Activated CD4-positive, alpha-beta T cell treated with anti-CD3 and anti-CD28 coated beads, Interleukin-2, amount 10 ng/mL, durations not matched to agents 7 days and 5 days (primary cell): Measurements from ENCODE around the gene LACC1. TPM values are rescaled to one million over a fixed set of nuclear protein-coding genes. Genes with fewer than 3 reads are reported as not detected.

ENCODE experiments used
- CTCF ChIA-PET: fragments of 350-600 bp; sonication (Branson Sonifier 250); formaldehyde crosslinking; loops from one replicate; lab custom pipeline; 2021; ENCODE audit warnings: antibody characterized with exemption; lab: Charles Lee
- POLR2A ChIA-PET: fragments of 350-600 bp; sonication (Branson Sonifier 250); formaldehyde crosslinking; loops from one replicate; lab custom pipeline; 2021; ENCODE audit warnings: antibody characterized with exemption; lab: Charles Lee
- DNase-seq: peaks from one replicate; pipeline ENCODE4 v3.0.0-alpha.2; 2020
- H3K27ac Mint-ChIP-seq: one replicate; pipeline ENCODE4 v1.8.0; 2021; ENCODE audit warnings: mild to moderate bottlenecking, moderate library complexity, mixed read lengths
- H3K27me3 Mint-ChIP-seq: one replicate; pipeline ENCODE4 v1.8.0; 2021; ENCODE audit warnings: mixed read lengths
- H3K36me3 Mint-ChIP-seq: one replicate; pipeline ENCODE4 v1.8.0; 2021; ENCODE audit warnings: low read depth, mixed read lengths
- H3K4me1 Mint-ChIP-seq: one replicate; pipeline ENCODE4 v1.8.0; 2021; ENCODE audit warnings: mixed read lengths
- H3K4me3 Mint-ChIP-seq: one replicate; pipeline ENCODE4 v1.8.0; 2021; ENCODE audit warnings: mild to moderate bottlenecking, moderate library complexity, mixed read lengths
- H3K9me3 Mint-ChIP-seq: one replicate; pipeline ENCODE4 v1.8.0; 2021; ENCODE audit warnings: mixed read lengths
- total RNA-seq, 2 experiments: library from RNA; stranded (reverse); gene quantifications; one replicate each; pipeline ENCODE4 v1.2.3, GENCODE V29; 2021

Gene LACC1
- 1 to 10 TPM; 1.7 to 2.2 TPM for total RNA-seq

DNA sequence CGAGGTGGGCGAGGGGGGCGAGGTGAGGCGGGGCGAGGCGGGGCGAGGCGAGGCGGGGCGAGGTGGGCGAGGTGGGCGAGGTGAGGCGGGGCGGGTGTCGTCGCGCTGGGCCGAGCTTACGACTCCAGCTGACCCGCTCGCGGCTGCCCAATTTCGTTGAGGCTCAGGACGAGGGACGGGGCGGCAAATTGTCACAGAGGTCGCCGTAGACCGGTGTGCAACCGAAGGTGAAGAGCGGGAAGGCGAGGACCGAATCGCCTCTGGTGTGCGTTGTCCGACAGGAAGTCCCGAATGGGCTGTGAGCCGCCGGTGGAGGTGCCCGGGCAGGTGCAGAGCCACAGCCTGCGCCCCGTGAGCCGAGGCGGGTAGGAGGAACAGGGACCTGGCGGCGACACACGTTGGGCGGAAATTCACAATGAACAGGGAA, at the start of gene LACC1:
LACC1 (plus strand) TSS at position 150 of the 427 bp plus-strand sequence. CDS start 1,082 bp downstream, outside the sequence.
- H3K4me3 Mint-ChIP-seq: peak within 1 kb of the TSS; percentile 79
- H3K4me1 Mint-ChIP-seq: peaks cover 14% of the 10 kb centered on the region
- no peaks in the 10 kb centered on the region for H3K9me3 Mint-ChIP-seq
- H3K36me3 Mint-ChIP-seq: no peaks in the 10 kb centered on the region
- peak; percentile 35 for DNase-seq
- H3K27ac Mint-ChIP-seq: peak within 1 kb of the TSS; percentile 86
- ChIA-PET POLR2A (no interaction called here), CTCF (interaction anchor here (0.6 kb wide), 1 partner anchor 401 kb away, joined by 3 read pairs; no protein-coding TSS in a partner anchor)
- peaks cover 14% of the 10 kb centered on the region for H3K27me3 Mint-ChIP-seq

DNA sequence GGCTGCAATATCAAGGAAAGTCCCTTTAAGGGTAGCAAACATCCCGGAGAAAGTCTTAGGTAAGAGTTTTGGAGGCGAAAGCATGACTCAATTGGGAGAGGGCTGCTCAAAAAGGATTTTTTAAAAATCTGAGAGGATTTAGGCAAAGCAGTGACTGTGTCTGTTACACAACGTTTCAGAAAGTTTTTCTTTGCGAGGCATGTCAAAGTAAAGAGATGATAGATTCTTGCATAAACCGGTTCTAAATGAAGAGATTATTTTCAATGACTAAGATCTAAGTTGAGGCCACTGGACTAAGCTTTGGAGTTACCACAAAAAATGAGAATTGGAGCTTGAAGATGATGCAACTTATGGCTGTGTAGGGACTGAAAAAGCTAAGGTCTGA, 49.2 kb upstream of the LACC1 start:
- H3K27ac Mint-ChIP-seq: no peak overlapping the region
- no peak overlapping the region for H3K4me3 Mint-ChIP-seq
- ChIA-PET POLR2A (no interaction called here), CTCF (no interaction called here)
- no peaks in the 10 kb centered on the region for H3K9me3 Mint-ChIP-seq
- H3K4me1 Mint-ChIP-seq: no peaks in the 10 kb centered on the region
- no peaks in the 10 kb centered on the region for H3K36me3 Mint-ChIP-seq
- H3K27me3 Mint-ChIP-seq: peaks cover 22% of the 10 kb centered on the region
- DNase-seq: no peak

DNA sequence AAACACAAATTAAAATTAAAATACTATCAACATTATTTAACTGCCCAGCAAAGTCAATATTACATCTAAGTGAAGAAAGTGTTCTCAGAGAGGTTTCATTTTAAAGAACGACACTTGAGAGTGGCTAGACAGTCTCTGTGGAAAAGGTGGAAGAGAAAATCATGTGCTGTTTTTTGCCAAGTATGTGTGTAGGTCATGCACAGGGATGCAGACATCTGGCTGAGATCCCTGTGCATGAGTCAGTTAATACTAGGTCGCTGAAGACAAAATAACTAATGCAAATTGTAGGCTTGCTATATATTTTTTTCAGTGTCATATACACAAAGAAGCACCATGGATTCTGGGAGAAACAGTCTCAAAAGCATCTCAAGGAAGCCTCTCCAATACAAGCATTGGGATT, 48.6 kb upstream of the LACC1 start:
- DNase-seq: no peak
- CTCF ChIA-PET: no interaction called here
- POLR2A ChIA-PET: no interaction called here
- H3K27me3 Mint-ChIP-seq: peaks cover 22% of the 10 kb centered on the region
- no peak overlapping the region for H3K4me3 Mint-ChIP-seq
- no peak overlapping the region for H3K27ac Mint-ChIP-seq
- no peaks in the 10 kb centered on the region for H3K4me1 Mint-ChIP-seq
- no peaks in the 10 kb centered on the region for H3K36me3 Mint-ChIP-seq
- H3K9me3 Mint-ChIP-seq: no peaks in the 10 kb centered on the region

DNA sequence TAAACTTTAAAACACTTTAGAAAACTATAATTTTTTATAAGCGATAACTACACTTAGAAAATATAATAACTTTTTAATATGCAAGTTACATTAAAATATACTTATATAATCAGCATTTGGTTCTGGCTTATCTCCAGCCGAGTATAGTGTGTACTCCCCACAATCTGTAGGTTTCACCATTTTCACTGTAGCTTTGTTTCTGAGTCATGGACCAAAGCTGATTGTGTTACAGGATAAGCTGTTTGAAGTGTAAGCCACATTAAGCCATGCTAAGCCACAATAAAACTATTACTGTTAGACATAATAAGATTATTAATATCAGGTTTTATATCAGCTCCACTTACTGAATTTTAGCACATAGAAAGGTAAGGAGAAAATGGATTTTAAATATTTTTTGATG, 44.0 kb upstream of the LACC1 start:
- CTCF ChIA-PET: no interaction called here
- Mint-ChIP-seq H3K27ac (no peak overlapping the region), H3K4me3 (no peak overlapping the region), H3K9me3 (no peaks in the 10 kb centered on the region), H3K27me3 (peaks cover 7% of the 10 kb centered on the region), H3K4me1 (no peaks in the 10 kb centered on the region), H3K36me3 (no peaks in the 10 kb centered on the region)
- no peak for DNase-seq
- POLR2A ChIA-PET: no interaction called here

DNA sequence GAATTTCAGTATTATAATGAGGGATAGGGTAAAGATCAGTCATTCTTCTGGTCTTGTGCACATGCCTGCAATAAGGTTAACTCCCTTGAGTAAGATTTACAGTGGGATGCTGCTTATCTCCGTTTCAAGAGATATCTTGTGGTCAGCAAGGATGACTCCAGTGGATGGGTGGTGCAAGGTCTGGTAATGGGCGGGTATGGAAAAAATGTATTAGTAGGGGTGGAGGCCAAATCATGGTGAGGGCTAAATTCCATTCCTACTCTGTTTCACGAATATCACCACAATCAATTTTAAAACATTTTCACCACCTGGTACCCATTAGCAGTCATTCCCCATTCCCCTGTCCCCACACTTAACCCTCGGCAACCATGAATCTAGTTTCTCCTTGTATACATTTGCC, 40.8 kb upstream of the LACC1 start:
- ChIA-PET POLR2A (no interaction called here), CTCF (no interaction called here)
- Mint-ChIP-seq H3K27me3 (peaks cover 6% of the 10 kb centered on the region), H3K36me3 (no peaks in the 10 kb centered on the region), H3K4me1 (no peaks in the 10 kb centered on the region), H3K9me3 (no peaks in the 10 kb centered on the region), H3K4me3 (no peak overlapping the region), H3K27ac (no peak overlapping the region)
- DNase-seq: no peak

DNA sequence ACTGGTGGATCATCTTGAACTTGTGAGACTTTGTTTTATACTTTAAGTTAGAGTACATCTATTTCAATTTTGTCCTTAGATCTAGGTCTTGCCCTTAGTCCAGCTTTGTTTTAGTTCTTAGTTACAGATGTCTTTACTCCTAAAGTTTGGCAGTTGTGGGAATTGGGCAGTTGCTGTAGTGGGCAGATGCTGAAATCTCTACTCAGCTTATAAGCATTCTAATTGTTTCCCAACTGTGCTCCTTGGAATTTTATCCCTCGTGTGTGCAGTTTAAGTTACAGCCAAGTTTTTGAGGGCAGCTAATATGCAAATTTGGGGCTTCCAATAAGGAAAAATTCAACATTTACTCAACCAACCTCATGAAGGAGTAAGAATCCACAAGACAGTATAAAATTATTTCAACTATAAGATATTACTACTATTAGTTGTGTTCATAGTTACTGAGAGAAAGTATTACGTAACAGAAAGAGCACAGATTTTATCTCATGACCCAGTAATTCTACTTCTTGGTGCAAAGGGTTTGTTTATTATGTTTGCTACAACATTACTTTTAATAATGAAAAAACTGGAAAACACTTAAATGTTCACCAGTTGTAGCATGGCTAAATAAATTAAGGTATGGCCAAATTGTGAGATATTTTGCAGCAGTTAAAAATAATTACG, 33.1 kb upstream of the LACC1 start:
- H3K36me3 Mint-ChIP-seq: no peaks in the 10 kb centered on the region
- H3K4me1 Mint-ChIP-seq: no peaks in the 10 kb centered on the region
- POLR2A ChIA-PET: no interaction called here
- peaks cover 15% of the 10 kb centered on the region for H3K27me3 Mint-ChIP-seq
- no peak overlapping the region for H3K27ac Mint-ChIP-seq
- CTCF ChIA-PET: no interaction called here
- H3K9me3 Mint-ChIP-seq: peaks cover 22% of the 10 kb centered on the region
- no peak for DNase-seq
- no peak overlapping the region for H3K4me3 Mint-ChIP-seq

DNA sequence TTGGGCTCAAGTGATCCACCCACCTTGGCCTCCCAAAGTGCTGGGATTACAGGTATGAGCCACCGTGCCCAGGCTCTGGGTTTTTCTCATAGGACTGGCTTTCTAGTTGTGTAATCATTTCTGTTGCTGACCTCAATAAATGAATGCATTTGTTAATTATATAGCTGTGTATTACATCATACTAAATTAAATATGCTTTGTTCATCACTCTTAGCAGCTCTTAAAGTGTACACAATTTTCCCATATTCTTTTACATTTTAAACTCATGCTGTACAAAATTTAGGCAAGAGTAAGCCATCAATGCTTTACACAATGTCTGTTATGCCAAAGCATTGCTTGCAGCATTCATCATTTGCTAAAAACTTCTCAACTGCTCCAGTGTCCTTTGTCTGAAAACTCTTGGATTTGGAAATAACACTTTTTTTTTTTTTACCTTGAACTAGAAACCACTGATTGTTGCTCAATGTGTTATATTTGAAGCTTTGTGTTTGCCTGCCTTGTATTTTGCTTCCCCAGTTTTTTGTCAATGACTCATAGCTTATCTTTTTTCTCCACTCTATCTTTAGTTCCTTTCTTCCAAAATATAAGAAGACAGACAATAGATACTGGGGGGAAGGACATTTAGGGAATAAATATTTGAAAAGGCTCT, 31.6 kb upstream of the LACC1 start:
- POLR2A ChIA-PET: no interaction called here
- no peaks in the 10 kb centered on the region for H3K36me3 Mint-ChIP-seq
- H3K4me3 Mint-ChIP-seq: no peak overlapping the region
- H3K4me1 Mint-ChIP-seq: no peaks in the 10 kb centered on the region
- peaks cover 15% of the 10 kb centered on the region for H3K27me3 Mint-ChIP-seq
- CTCF ChIA-PET: no interaction called here
- H3K9me3 Mint-ChIP-seq: peaks cover 36% of the 10 kb centered on the region
- no peak overlapping the region for H3K27ac Mint-ChIP-seq
- no peak for DNase-seq

DNA sequence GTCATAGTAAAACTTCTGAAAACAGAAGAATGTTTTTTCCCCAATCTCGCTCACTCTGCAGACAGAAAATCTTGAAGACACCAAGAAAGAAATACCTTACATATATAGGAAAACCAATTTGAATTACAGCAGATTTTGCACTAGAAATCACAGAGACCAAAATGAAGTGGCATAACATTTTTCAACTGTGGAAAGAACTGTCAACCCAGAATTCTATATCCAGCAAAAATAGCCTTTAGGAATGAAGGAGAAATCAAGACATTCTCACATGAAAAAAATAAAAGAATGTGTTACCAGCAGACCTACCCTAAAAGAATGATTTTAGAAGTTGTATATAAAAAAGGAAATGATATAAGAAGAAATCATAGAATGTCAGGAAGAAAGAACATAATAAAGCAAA, 28.8 kb upstream of the LACC1 start:
- Mint-ChIP-seq H3K4me3 (no peak overlapping the region), H3K36me3 (no peaks in the 10 kb centered on the region), H3K27ac (no peak overlapping the region), H3K9me3 (peaks cover 47% of the 10 kb centered on the region), H3K27me3 (peaks cover 8% of the 10 kb centered on the region), H3K4me1 (no peaks in the 10 kb centered on the region)
- ChIA-PET POLR2A (no interaction called here), CTCF (no interaction called here)
- no peak for DNase-seq

DNA sequence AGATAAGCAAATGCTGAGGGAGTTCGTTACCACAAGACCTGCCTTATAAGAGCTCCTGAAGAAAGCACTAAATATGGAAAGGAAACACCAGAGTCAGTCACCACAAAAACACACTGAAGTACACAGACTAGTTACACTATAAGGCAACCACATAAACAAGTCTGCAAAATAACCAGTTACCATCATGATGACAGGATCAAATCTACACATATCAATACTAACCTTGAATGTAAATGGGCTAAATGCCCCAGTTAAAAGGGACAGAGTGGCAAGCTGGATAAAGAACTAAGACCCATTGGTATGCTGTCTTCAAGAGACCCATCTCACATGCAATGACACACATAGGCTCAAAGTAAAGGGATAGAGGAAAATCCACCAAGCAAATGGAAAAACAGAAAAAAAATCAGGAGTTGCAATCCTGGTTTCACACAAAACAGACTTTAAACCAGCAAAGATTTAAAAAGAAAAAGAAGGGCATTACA, 26.7 kb upstream of the LACC1 start:
- Mint-ChIP-seq H3K4me1 (no peaks in the 10 kb centered on the region), H3K27me3 (peaks cover 5% of the 10 kb centered on the region), H3K36me3 (no peaks in the 10 kb centered on the region), H3K27ac (no peak overlapping the region), H3K4me3 (no peak overlapping the region), H3K9me3 (peaks cover 47% of the 10 kb centered on the region)
- POLR2A ChIA-PET: no interaction called here
- CTCF ChIA-PET: interaction anchor here (1.1 kb wide), 1 partner anchor 11 kb away, joined by 3 read pairs; no protein-coding TSS in a partner anchor
- DNase-seq: no peak

DNA sequence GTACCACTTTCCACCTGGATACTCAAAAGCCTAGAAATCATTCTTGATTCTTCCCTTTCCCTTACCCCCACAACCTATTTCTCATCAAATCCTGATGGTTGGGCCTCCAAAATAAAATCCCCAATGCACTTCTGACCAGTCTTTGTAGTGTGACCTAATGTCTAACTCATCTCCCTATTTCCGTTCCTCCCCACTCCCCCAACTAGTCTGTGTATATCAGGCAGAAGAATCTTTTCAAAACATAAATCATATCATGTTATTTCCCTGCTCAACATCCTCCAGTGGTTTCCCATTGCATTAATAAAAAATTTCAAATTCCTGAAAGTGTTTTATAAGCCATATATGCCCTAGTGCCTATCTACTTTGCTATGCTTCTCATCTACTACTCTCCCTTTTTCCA, 17.8 kb upstream of the LACC1 start:
- Mint-ChIP-seq H3K9me3 (no peaks in the 10 kb centered on the region), H3K4me1 (no peaks in the 10 kb centered on the region), H3K27ac (no peak overlapping the region), H3K27me3 (peaks cover 3% of the 10 kb centered on the region), H3K4me3 (no peak overlapping the region), H3K36me3 (no peaks in the 10 kb centered on the region)
- CTCF ChIA-PET: no interaction called here
- POLR2A ChIA-PET: no interaction called here
- no peak for DNase-seq

DNA sequence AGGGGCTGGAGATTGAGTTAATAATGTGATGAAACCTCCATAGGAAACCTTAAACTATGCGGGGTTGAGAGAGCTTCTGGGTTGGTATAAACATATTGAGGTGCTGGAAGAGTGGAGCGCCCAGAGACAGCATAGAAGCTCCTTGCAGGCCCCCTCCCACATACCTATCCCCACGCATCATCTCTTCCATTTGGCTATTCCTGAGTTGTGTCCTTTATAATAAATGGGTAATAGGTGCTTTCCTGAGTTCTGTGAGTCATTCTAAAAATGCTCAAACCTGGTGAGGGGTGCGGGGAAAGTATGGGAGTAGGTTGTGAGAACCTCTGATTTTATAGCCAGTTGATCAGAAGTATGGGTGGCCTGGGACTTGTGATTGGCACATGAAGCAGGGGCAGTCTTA, 14.8 kb upstream of the LACC1 start:
- POLR2A ChIA-PET: no interaction called here
- Mint-ChIP-seq H3K27ac (no peak overlapping the region), H3K4me3 (no peak overlapping the region), H3K36me3 (no peaks in the 10 kb centered on the region), H3K27me3 (peaks cover 3% of the 10 kb centered on the region), H3K4me1 (no peaks in the 10 kb centered on the region), H3K9me3 (no peaks in the 10 kb centered on the region)
- no peak for DNase-seq
- CTCF ChIA-PET: no interaction called here

DNA sequence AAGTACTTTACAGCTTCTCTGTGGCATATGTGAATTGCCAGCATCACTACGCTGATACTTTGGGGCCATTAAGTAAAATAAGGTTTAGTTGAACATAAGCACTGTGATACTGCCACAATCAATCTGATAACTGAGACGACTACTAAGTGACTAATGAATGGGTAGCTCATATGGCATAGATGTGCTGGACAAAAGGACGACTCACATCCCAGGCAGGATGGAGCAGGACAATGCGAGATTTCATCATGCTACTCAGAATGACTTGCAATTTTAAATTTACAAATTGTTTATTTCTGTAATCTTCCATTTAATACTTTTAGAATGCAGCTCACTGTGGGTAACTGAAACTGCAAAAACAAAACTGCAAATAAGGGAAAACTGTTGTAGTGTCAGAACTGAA, 13.8 kb upstream of the LACC1 start:
- Mint-ChIP-seq H3K4me3 (no peak overlapping the region), H3K27ac (no peak overlapping the region), H3K36me3 (no peaks in the 10 kb centered on the region), H3K9me3 (no peaks in the 10 kb centered on the region), H3K4me1 (no peaks in the 10 kb centered on the region), H3K27me3 (peaks cover 3% of the 10 kb centered on the region)
- ChIA-PET CTCF (no interaction called here), POLR2A (no interaction called here)
- no peak for DNase-seq

DNA sequence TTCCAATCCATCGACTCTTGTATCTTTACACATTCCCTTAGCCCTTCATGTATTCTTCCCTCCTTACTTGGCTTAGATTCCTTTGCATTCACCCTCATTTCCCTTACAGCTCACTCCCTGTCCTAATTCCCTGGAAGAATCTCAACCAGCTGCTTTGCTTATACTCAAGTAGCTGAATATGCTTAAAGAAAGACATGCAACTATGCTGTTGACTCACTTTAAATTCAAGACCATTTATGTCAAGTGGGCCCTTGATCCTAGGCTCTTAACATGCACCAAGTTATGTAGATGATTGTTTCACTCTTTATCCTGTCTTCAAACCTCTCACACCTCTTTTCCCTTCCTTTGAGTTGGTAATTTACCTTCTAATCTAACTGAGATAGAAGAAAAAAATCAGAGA, 7.5 kb upstream of the LACC1 start:
- POLR2A ChIA-PET: no interaction called here
- Mint-ChIP-seq H3K4me1 (no peaks in the 10 kb centered on the region), H3K36me3 (no peaks in the 10 kb centered on the region), H3K27me3 (no peaks in the 10 kb centered on the region), H3K4me3 (no peak overlapping the region), H3K27ac (no peak overlapping the region), H3K9me3 (no peaks in the 10 kb centered on the region)
- CTCF ChIA-PET: no interaction called here
- no peak for DNase-seq
